ENCODE data around the gene GPR25.
A peak's percentile ranks its signal among the peaks of the same experiment; 100 is the strongest.

DNA sequence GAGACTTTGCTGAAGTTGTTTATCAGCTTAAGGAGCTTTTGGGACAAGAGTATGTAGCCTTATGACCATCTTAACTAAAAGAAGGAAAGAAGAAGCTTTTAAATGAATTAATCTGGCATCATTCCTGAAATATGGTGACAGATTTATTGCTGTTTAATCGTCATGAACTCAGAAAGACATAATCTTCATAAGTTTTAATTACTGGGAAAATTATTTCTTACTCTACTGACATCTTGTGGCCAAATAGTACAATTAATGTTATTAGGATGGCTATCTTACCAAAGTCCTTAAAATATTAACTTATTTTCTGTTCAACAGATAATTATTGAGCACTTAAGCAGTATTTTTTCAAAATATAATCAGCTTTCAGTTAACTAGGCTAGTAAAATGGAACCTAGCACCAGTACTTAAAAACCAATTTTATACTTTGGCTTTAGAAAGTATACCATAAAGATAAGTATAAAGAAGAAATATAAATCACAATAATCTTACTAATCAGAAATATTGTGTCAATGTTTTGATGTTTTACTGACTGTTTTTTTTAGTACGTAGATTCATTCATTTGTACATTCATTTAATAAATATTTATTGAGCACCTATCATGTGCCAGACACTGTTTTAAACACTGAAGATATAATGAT is 34.7 kb upstream of the GPR25 start:
- TF ChIP-seq, protein P1, sequence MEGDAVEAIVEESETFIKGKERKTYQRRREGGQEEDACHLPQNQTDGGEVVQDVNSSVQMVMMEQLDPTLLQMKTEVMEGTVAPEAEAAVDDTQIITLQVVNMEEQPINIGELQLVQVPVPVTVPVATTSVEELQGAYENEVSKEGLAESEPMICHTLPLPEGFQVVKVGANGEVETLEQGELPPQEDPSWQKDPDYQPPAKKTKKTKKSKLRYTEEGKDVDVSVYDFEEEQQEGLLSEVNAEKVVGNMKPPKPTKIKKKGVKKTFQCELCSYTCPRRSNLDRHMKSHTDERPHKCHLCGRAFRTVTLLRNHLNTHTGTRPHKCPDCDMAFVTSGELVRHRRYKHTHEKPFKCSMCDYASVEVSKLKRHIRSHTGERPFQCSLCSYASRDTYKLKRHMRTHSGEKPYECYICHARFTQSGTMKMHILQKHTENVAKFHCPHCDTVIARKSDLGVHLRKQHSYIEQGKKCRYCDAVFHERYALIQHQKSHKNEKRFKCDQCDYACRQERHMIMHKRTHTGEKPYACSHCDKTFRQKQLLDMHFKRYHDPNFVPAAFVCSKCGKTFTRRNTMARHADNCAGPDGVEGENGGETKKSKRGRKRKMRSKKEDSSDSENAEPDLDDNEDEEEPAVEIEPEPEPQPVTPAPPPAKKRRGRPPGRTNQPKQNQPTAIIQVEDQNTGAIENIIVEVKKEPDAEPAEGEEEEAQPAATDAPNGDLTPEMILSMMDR (conservative IDR thresholded peaks at IDR 0.05 in 1 of 2, IDR thresholded peaks at IDR 0.05 in 1 of 2; ENCODE audit: extremely low read depth in 1 of 2, insufficient read depth in 1 of 2, low read depth in 1 of 2, low read length in 2 of 2) = peak; percentile 39 to 46
- no peak for TF ChIP-seq EZH2 (IDR thresholded peaks at IDR 0.05; ENCODE audit: borderline replicate concordance, low read length)

Measured in mammary epithelial cell (primary cell).